Endodermal cell (in vitro differentiated cells): Measurements from ENCODE around the gene OR14I1. TPM values are rescaled to one million over a fixed set of nuclear protein-coding genes. Genes with fewer than 3 reads are reported as not detected.

Experiments used
- DNase-seq: peaks from one replicate; pipeline ENCODE4 v3.0.0-alpha.2; 2017
- H3K27ac ChIP-seq: 2 replicates; pipeline ENCODE4 v1.5.1; 2013; ENCODE audit warnings: mild to moderate bottlenecking, low read depth, low read length, moderate library complexity
- H3K27me3 ChIP-seq: 2 replicates; pipeline ENCODE4 v1.6.1; 2013; ENCODE audit warnings: mild to moderate bottlenecking, low read length, moderate library complexity; ENCODE audit not compliant: insufficient read depth, control insufficient read depth, poor library complexity, severe bottlenecking
- H3K36me3 ChIP-seq: 2 replicates; pipeline ENCODE4 v1.7.0; 2013; ENCODE audit warnings: mild to moderate bottlenecking, low read length, moderate library complexity; ENCODE audit not compliant: control insufficient read depth, insufficient read depth
- H3K4me1 ChIP-seq: one replicate; pipeline ENCODE4 v1.7.0; 2013; ENCODE audit warnings: low read length; ENCODE audit not compliant: control insufficient read depth, insufficient read depth
- H3K4me3 ChIP-seq: 2 replicates; pipeline ENCODE4 v1.5.1; 2013; ENCODE audit warnings: mild to moderate bottlenecking, low read length, moderate library complexity
- H3K9ac ChIP-seq: 2 replicates; pipeline ENCODE4 v1.6.1; 2013; ENCODE audit warnings: mild to moderate bottlenecking, low read length, moderate library complexity; ENCODE audit not compliant: poor library complexity, severe bottlenecking; ENCODE audit errors: extremely low read depth
- H3K9me3 ChIP-seq: 2 replicates; pipeline ENCODE4 v1.6.1; 2013; ENCODE audit warnings: mild to moderate bottlenecking, low read length, moderate library complexity; ENCODE audit not compliant: control insufficient read depth
- H3K27ac Mint-ChIP-seq: 2 replicates; pipeline ENCODE4 v1.8.0; 2020; ENCODE audit warnings: mixed read lengths
- H3K27me3 Mint-ChIP-seq: 2 replicates; pipeline ENCODE4 v1.8.0; 2021; ENCODE audit warnings: mild to moderate bottlenecking, mixed read lengths; ENCODE audit not compliant: insufficient read depth
- H3K36me3 Mint-ChIP-seq: 2 replicates; pipeline ENCODE4 v1.8.0; 2020; ENCODE audit warnings: low read depth, mixed read lengths
- H3K4me1 Mint-ChIP-seq: 2 replicates; pipeline ENCODE4 v1.8.0; 2020; ENCODE audit warnings: mixed read lengths
- H3K4me3 Mint-ChIP-seq: 2 replicates; pipeline ENCODE4 v1.8.0; 2020; ENCODE audit warnings: mild to moderate bottlenecking, moderate library complexity, mixed read lengths
- H3K9me3 Mint-ChIP-seq: 2 replicates; pipeline ENCODE4 v1.8.0; 2020; ENCODE audit warnings: mild to moderate bottlenecking, mixed read lengths
- WGBS, 2 experiments: methylation state at CpG; one replicate each; pipeline versions ENCODE4 v1.1.5 to v1.1.7; 2013; ENCODE audit warnings: missing lambda C conversion rate in 2 of 2, mixed read lengths in 1 of 2; ENCODE audit not compliant: insufficient coverage in 1 of 2, insufficient read length in 1 of 2; 5-methylcytosine and 5-hydroxymethylcytosine counted together
- total RNA-seq, 2 donors: library from RNA; stranded (reverse); fragmentation: NEBNext Ultra II Directional in 1 of 2; extraction: Animal tissue kit (Norgen Biotek cat#: 25700) in 1 of 2; gene quantifications; 2 replicates in 1 of 2; 3 replicates in 1 of 2; pipeline ENCODE4 v1.2.1, GENCODE V29; 2021
- TF ChIP-seq, protein P1 (sequence below): fragments of 200-600 bp; sonication (generic); conservative IDR thresholded peaks from 2 replicates; pipeline ENCODE4 v1.5.0; 2021; ENCODE audit warnings: antibody characterized with exemption, mild to moderate bottlenecking

OR14I1 gene
- total RNA-seq, 2 donors from 2014 or later: not detected

DNA sequence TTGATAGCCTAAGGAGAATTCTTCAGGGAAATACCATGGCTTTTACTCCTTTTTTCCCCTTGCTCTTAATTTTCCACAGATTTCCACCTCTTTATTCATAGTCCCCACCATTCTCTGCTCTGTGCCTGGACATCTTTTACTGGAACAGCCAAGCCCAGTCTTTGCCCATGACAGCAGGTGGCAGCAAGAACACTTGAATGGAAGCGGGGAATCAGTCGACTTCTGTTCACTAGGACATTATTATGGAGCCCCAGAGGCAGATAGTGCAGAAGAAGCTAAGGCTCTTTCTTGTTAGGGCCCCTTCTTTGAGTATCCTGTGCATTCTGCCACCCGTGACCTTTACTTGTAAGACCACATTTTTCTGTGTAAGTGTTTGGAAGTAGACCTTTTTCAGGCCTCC is 6.3 kb downstream of the OR14I1 start:
- no peaks in the 10 kb centered on the region for H3K4me1 Mint-ChIP-seq

DNA sequence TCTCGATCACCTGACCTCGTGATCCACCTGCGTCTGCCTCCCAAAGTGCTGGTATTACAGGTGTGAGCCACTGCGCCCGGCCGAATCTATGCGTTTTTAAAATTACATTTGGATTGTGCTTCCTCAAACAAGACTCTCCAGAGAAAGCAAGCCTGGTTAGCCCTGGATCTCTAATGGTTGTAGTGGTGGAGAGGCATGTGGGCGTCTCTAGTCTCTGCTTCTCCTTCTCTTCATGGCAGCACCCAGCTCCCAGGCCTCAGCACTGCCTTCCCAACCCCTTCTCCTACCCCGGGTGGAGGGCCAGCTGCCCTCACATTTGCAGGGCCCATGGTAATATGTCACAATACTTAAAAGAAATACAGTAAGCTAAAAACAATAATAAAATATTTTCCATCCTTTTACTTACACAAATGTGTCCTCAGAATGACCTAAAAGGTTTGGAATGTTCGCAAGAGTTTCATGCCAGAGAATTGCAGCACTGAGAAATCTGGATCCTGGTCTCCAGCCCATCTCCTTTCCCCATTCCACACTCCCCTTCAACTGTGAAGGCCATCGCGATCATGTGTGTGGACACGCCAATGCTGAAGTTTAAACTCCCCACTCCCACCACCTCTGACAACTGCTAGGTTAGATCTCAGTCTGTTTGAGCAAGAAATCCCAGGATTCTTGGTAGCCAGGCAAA is 7.0 kb downstream of the OR14I1 start:
- Histone ChIP-seq H3K36me3 (no peaks in the 10 kb centered on the region), H3K9me3 (peaks cover 73% of the 10 kb centered on the region), H3K27ac (no peak overlapping the region), H3K4me3 (no peak overlapping the region), H3K9ac (no peak overlapping the region), H3K4me1 (no peaks in the 10 kb centered on the region), H3K27me3 (no peaks in the 10 kb centered on the region)
- no peaks in the 10 kb centered on the region for H3K27me3 Mint-ChIP-seq
- 86 to 87% methylated on average over 8 to 13 of the region's 13 CpGs for WGBS, 2 experiments
- H3K4me3 Mint-ChIP-seq: no peak overlapping the region
- H3K9me3 Mint-ChIP-seq: peaks cover 89% of the 10 kb centered on the region
- no peak overlapping the region for H3K27ac Mint-ChIP-seq
- no peaks in the 10 kb centered on the region for H3K4me1 Mint-ChIP-seq
- TF ChIP-seq, protein P1, sequence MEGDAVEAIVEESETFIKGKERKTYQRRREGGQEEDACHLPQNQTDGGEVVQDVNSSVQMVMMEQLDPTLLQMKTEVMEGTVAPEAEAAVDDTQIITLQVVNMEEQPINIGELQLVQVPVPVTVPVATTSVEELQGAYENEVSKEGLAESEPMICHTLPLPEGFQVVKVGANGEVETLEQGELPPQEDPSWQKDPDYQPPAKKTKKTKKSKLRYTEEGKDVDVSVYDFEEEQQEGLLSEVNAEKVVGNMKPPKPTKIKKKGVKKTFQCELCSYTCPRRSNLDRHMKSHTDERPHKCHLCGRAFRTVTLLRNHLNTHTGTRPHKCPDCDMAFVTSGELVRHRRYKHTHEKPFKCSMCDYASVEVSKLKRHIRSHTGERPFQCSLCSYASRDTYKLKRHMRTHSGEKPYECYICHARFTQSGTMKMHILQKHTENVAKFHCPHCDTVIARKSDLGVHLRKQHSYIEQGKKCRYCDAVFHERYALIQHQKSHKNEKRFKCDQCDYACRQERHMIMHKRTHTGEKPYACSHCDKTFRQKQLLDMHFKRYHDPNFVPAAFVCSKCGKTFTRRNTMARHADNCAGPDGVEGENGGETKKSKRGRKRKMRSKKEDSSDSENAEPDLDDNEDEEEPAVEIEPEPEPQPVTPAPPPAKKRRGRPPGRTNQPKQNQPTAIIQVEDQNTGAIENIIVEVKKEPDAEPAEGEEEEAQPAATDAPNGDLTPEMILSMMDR: no peak
- H3K36me3 Mint-ChIP-seq: peaks cover 3% of the 10 kb centered on the region
- no peak for DNase-seq

More for the DNA sequence above, 6.3 kb downstream of the OR14I1 start:
- Mint-ChIP-seq H3K27ac (no peak overlapping the region), H3K9me3 (peaks cover 83% of the 10 kb centered on the region), H3K4me3 (no peak overlapping the region), H3K27me3 (no peaks in the 10 kb centered on the region), H3K36me3 (peaks cover 3% of the 10 kb centered on the region)
- 47 to 56% methylated on average over 3 of the region's 3 CpGs for WGBS, 2 experiments
- Histone ChIP-seq H3K27me3 (no peaks in the 10 kb centered on the region), H3K36me3 (no peaks in the 10 kb centered on the region), H3K4me1 (no peaks in the 10 kb centered on the region), H3K4me3 (no peak overlapping the region), H3K9ac (no peak overlapping the region), H3K9me3 (peaks cover 73% of the 10 kb centered on the region), H3K27ac (no peak overlapping the region)
- no peak for DNase-seq
- TF ChIP-seq, protein P1: no peak

DNA sequence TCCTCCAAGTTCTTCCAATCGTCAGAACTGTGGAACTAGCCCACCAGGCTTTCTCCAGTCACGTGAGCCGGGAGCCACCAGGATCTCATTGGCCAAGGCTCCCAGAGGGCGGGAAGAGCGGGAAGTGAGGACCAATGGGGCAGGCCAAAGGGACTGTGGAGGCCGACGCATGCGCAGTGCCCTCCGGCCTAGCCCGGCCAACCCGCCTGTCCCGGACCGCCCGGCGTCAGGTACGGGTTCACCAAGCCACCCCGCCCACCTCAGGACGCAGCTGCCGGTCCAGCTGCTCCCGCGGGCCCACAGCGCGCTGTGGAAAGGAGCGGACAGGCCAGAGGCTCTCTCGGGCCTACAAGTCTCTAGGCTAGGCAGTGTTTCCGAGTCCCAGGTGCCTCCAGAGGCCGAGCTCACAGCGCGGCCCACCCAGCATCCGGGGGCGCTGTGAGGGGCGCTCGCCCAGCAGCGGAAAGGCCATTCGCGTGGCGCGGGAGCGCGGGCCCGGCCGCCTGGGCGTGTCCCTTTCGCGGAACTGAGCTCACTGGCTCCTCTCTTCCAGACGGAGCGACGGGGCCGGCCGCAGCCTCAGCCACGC is 10.9 kb downstream of the OR14I1 start:
- Histone ChIP-seq H3K27ac (no peak overlapping the region), H3K27me3 (no peaks in the 10 kb centered on the region), H3K4me3 (no peak overlapping the region), H3K36me3 (no peaks in the 10 kb centered on the region), H3K9me3 (peaks cover 74% of the 10 kb centered on the region), H3K9ac (no peak overlapping the region), H3K4me1 (no peaks in the 10 kb centered on the region)
- H3K27me3 Mint-ChIP-seq: no peaks in the 10 kb centered on the region
- peaks cover 3% of the 10 kb centered on the region for H3K36me3 Mint-ChIP-seq
- peaks cover 86% of the 10 kb centered on the region for H3K9me3 Mint-ChIP-seq
- H3K4me1 Mint-ChIP-seq: no peaks in the 10 kb centered on the region
- TF ChIP-seq, protein P1: no peak
- H3K27ac Mint-ChIP-seq: no peak overlapping the region
- H3K4me3 Mint-ChIP-seq: no peak overlapping the region
- DNase-seq: no peak
- WGBS, 2 experiments: 89 to 94% methylated on average over 38 to 51 of the region's 51 CpGs
